HFF-Myc (cell line): ENCODE data around the gene DMBT1.

Source experiments
- DNase-seq: peaks from one replicate; pipeline ENCODE4 v3.0.0-alpha.2; 2011; ENCODE audit warnings: low read depth; ENCODE audit errors: extremely low read depth
- H3K4me3 ChIP-seq: replicated peaks from 2 replicates; pipeline ENCODE4 v1.5.1; 2011; ENCODE audit warnings: low read depth, mild to moderate bottlenecking, control low read depth, low read length
- TF ChIP-seq, protein P1 (sequence below): IDR thresholded peaks from 2 replicates; pipeline ENCODE4 v1.5.1; 2012; ENCODE audit warnings: mild to moderate bottlenecking, low read depth, low read length, control low read depth; ENCODE audit errors: missing control alignments

Gene DMBT1

DNA sequence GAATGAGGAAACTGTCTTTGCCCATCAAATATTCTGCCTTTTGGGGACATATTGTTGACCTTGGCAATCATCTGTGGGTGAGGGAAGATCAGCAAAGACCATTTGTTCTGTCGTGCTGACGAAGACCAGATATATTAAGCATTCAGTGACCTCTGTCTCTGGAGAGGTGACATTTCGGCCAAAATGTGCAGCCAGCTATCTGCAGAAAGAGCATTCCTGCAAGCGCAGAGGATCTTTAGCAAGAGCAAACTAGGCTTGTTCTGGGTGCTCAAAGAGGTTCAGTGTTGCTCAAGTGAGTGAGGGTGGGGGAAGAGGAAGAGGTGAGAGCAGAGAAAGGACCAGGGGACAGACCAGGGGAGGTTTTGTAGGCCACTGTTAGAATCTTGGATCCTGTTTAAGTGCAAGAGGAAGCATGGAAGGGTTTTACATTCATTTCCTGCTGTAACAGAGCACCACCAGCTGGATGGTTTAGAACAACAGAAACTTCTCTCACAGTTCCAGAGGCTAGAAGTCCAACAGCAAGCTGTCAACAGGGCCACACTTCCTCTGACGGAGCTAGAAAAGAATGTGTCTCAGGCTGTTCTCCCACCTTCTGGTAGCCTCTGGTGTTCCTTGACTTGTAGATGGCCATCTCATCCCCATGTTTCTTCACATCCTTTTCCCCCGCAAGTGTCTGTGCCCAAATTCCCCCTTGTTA is 127.9 kb downstream of the DMBT1 start:
- TF ChIP-seq, protein P1, sequence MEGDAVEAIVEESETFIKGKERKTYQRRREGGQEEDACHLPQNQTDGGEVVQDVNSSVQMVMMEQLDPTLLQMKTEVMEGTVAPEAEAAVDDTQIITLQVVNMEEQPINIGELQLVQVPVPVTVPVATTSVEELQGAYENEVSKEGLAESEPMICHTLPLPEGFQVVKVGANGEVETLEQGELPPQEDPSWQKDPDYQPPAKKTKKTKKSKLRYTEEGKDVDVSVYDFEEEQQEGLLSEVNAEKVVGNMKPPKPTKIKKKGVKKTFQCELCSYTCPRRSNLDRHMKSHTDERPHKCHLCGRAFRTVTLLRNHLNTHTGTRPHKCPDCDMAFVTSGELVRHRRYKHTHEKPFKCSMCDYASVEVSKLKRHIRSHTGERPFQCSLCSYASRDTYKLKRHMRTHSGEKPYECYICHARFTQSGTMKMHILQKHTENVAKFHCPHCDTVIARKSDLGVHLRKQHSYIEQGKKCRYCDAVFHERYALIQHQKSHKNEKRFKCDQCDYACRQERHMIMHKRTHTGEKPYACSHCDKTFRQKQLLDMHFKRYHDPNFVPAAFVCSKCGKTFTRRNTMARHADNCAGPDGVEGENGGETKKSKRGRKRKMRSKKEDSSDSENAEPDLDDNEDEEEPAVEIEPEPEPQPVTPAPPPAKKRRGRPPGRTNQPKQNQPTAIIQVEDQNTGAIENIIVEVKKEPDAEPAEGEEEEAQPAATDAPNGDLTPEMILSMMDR: no peak
- H3K4me3 ChIP-seq: no peak overlapping the region
- DNase-seq: no peak

DNA sequence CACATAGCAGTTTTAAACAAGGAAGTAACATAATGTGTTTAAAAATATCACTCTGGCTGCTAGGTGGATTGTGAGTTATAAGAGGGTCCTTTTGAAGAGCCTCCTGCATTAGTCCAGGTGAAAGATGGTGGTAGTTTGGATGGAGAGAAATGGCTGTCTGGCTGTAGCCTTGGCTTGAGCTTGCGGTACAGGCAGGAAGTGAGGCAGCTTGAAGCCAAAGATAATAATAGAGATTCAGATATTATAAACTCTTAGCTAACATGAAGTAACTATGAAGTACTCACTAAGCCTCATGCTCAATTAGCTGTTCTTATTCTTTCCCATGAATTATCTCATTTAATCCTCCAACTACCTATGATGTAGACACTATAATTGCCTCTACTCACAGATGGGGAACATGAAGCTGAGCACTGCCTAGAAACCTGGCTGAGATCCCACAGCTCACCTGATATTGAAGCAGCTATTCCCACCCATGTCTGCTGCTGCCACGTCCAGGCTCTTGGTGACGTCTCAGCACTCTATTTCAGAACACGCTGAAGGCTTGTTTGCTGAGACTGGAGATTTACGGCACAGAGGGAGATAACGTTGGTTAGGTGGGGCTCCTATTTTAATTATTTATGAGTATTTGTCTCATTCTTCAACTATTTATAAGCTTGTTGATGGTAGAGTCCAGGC is 128.7 kb downstream of the DMBT1 start:
- H3K4me3 ChIP-seq: no peak overlapping the region
- no peak for DNase-seq
- TF ChIP-seq, protein P1: no peak

DNA sequence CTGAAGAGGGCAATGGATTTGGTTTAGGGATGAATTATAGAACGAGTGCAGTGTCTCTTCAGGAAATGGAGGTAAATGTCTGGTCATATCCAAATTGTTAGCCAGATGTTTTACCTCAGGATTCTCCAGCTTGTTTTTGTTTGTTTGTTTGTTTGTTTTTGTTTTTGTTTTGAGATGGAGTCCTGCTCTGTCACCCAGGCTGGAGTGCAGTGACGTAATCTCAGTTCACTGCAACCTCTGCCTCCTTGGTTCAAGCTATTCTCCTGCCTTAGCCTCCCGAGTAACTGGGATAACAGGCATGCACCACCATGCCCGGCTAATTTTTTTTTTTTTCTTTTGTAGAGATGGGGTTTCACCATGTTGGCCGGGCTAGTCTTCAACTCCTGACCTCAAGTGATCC is 132.2 kb downstream of the DMBT1 start:
- H3K4me3 ChIP-seq: no peak overlapping the region
- DNase-seq: no peak
- TF ChIP-seq, protein P1: no peak
